Astrocyte of the cerebellum (primary cell): ENCODE results near the gene CPZ.

Source experiments
- DNase-seq: peaks from one replicate; pipeline ENCODE4 v3.0.0-alpha.2; 2011; ENCODE audit warnings: low read depth
- H3K4me3 ChIP-seq: 2 replicates; pipeline ENCODE4 v1.5.1; 2011; ENCODE audit warnings: mild to moderate bottlenecking, low read depth, low read length, moderate library complexity
- CTCF ChIP-seq: IDR thresholded peaks from 2 replicates; pipeline ENCODE4 v1.5.1; 2012; ENCODE audit warnings: low read length, low read depth, moderate library complexity, mild to moderate bottlenecking; ENCODE audit errors: missing control alignments
- in situ Hi-C: cut with HindIII; loops from 2 replicates; pipeline ENCODE4 v1.10.0; 2017; ENCODE audit warnings: low sequenced_read_pairs

The CPZ gene

GRCh38 chr4:8637456-8637984 lies 45.0 kb downstream of the CPZ start:
- no peak for DNase-seq
- no peak for TF ChIP-seq CTCF
- in situ Hi-C loops: no loop called here
- no peak overlapping the region for H3K4me3 ChIP-seq

- H3K4me3 ChIP-seq: no peak overlapping the region
- TF ChIP-seq CTCF: no peak
- DNase-seq: no peak
- in situ Hi-C loops: no loop called here
Observed at GRCh38 chr4:8639021-8639420, 46.5 kb downstream of the CPZ start.

GRCh38 chr4:8639777-8640720 lies 47.5 kb downstream of the CPZ start:
- no peak for TF ChIP-seq CTCF
- no peak for DNase-seq
- H3K4me3 ChIP-seq: no peak overlapping the region
- in situ Hi-C loops: no loop called here

- TF ChIP-seq CTCF: no peak
- in situ Hi-C loops: no loop called here
- DNase-seq: no peak
- no peak overlapping the region for H3K4me3 ChIP-seq
Observed at GRCh38 chr4:8640816-8641215, 48.3 kb downstream of the CPZ start.

GRCh38 chr4:8641256-8641655 lies 48.7 kb downstream of the CPZ start:
- no peak for DNase-seq
- in situ Hi-C loops: no loop called here
- no peak overlapping the region for H3K4me3 ChIP-seq
- TF ChIP-seq CTCF: no peak

- no peak for DNase-seq
- in situ Hi-C loops: no loop called here
- TF ChIP-seq CTCF: no peak
Observed at GRCh38 chr4:8641931-8642650, 49.5 kb downstream of the CPZ start.

More at GRCh38 chr4:8641931-8642650, 49.5 kb downstream of the CPZ start:
- H3K4me3 ChIP-seq: no peak overlapping the region
